GM23248 (cell line): ENCODE data around the gene SARS2.

ENCODE experiments used
- EZH2 ChIP-seq: fragments of 200-600 bp; sonication (generic); IDR thresholded peaks from 2 replicates; pipeline ENCODE4 v1.6.1; 2018; ENCODE audit warnings: antibody characterized with exemption, mild to moderate bottlenecking; ENCODE audit not compliant: insufficient read depth, poor library complexity, severe bottlenecking
- EZH2phosphoT487 ChIP-seq: fragments of 200-600 bp; sonication (generic); IDR thresholded peaks from 2 replicates; pipeline ENCODE4 v1.6.1; 2018; ENCODE audit warnings: antibody characterized with exemption, moderate library complexity, mild to moderate bottlenecking, low read depth; ENCODE audit not compliant: insufficient read depth

DNA sequence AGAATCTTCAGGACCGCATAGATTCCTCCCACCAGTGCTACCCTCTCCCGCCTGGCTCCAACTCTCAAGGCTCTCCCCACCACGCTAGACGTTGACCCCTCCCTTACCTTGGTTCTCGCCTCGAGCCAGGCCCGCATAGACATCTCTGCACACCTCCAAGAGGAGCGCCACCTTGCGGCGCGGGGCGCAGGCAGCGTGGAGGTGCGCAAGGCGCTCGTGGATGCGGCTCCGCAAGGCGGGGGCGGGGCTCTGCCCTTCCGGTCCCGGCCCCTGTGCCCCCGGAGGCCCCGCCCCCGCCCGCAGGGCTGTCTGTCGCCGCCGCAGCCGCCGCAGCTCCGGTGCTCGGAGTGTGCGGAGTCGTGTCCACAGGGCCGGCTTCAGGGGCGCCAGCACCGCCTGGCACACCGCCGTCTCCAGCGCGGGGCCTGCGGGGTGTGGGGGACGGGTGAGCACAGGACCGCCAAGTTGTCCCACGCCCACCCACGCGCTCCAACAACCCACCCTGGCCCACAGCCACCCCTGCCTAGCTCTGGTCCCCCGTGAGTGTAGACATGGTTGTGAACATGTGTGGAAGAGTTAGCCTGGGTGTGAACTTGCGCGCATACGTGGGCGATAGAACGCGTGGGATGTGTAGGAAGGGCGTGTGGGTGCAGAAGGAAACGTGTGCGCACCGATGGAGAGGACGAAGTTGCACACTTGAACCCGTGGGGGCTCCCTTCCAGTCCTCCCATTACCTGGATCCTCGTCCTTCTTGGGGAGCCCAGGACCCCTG is 60.5 kb downstream of the SARS2 start:
- no peak for TF ChIP-seq EZH2
- no peak for TF ChIP-seq EZH2phosphoT487
